Breast epithelium (tissue), 4 donors: Measurements from ENCODE around the gene ASB16. TPM values are rescaled to one million over a fixed set of nuclear protein-coding genes. Genes with fewer than 3 reads are reported as not detected.

Experiments used
- DNase-seq, 2 donors: peaks; one replicate each; pipeline ENCODE4 v3.0.0-alpha.2; 2019; ENCODE audit warnings: low spot score in 2 of 2
- H3K27ac ChIP-seq, 2 donors: fragments of 200-600 bp; sonication (generic) in 1 of 2; one replicate each; pipeline ENCODE4 v1.5.1; 2016 to 2019; ENCODE audit warnings: mild to moderate bottlenecking in 1 of 2
- H3K27me3 ChIP-seq, 2 donors: fragments of 200-600 bp; sonication (generic) in 1 of 2; one replicate each; pipeline versions ENCODE4 v1.5.1 to v1.6.0; 2017 to 2019; ENCODE audit warnings: control low read depth in 1 of 2, mild to moderate bottlenecking in 1 of 2
- H3K36me3 ChIP-seq: fragments of 200-600 bp; one replicate; pipeline ENCODE4 v1.5.1; 2019
- H3K4me1 ChIP-seq, 2 donors: fragments of 200-600 bp; sonication (generic); one replicate each; pipeline ENCODE4 v1.5.1; 2016 to 2019; ENCODE audit warnings: control low read depth in 1 of 2
- H3K4me3 ChIP-seq, 3 donors: fragments of 200-600 bp; sonication (generic); 1 replicate in 2 of 3; 2 replicates in 1 of 3; pipeline ENCODE4 v1.5.1; 2016 to 2019; ENCODE audit warnings: mild to moderate bottlenecking in 3 of 3, moderate library complexity in 2 of 3
- H3K9me3 ChIP-seq, 2 donors: fragments of 200-600 bp; sonication (generic) in 1 of 2; one replicate each; pipeline ENCODE4 v1.5.1; 2016 to 2019; ENCODE audit warnings: control low read depth in 1 of 2
- POLR2A ChIP-seq: fragments of 450-650 bp; IDR thresholded peaks from one replicate; pipeline ENCODE4 v1.6.1; 2016; ENCODE audit warnings: antibody characterized with exemption, mild to moderate bottlenecking, moderate library complexity
- POLR2AphosphoS5 ChIP-seq, 3 donors: sonication (generic); formaldehyde crosslinking; IDR thresholded peaks; one replicate each; pipeline ENCODE4 v1.6.1; 2017; ENCODE audit warnings: antibody characterized with exemption in 3 of 3
- intact Hi-C: fragments of 100-400 bp; cut with DNase I; formaldehyde crosslinking; loops from one replicate; pipeline ENCODE4 v1.15.1; 2023; ENCODE audit warnings: low total_unique reads
- total RNA-seq, 3 donors: library from RNA; depleted of rRNA; stranded (reverse); fragments of >200 nt; gene quantifications; one replicate each; pipeline ENCODE4 v1.1.0, GENCODE V29; 2016
- TF ChIP-seq, protein P1 (sequence below), 3 donors: fragments of 450-650 bp; IDR thresholded peaks; one replicate each; pipeline ENCODE4 v1.5.1; 2016 to 2017; ENCODE audit warnings: antibody characterized with exemption in 3 of 3, mild to moderate bottlenecking in 3 of 3, moderate library complexity in 3 of 3

ASB16 gene
- total RNA-seq, 3 donors from 2014 or later, result 0.29 to 0.33 TPM; not detected in 1

DNA sequence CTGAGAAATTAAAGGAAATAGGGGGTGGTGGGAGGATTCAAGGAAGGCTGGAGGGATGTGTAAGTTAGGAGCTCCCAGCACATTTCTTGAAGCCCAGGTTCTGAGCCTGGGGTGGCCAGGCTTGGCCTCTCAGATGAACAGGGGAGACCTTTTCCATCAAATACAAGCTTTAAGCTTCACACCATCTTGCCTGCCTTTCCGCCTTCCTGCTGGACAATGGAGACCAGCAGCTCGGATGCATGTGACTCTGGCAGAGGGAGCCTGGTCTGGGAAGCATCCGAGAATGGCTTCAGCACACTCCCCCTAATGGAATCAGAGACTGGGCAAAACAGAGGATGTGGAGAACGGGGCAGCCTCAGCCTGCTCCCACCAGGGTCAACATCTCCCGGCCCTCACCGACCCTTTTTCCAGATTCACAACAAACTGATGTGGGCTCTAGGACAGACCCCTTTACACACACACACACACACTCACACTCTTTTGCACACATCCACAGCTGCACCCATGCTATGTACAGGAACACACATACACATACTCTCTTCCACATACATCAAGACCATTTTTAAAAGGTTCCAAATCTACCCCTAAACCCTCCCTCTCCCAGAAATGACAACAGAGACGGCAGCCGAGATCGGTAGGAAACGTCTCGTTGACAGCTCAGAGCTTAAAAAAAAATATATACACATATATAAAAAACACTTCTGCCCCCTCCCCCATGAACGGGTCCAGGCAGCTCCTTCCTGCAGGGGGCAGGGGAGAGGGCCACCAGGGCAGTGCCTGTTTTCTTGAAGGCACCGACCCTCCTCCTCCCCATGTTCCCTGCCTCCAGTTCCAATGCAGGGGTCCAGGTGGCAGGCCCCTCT, 35.7 kb downstream of the ASB16 start:
- Histone ChIP-seq H3K36me3 (peaks cover 9% of the 10 kb centered on the region), H3K4me1 (peaks cover 0 to 3% of the 10 kb centered on the region in 2 donors), H3K27ac (no peak overlapping the region), H3K27me3 (no peaks in the 10 kb centered on the region), H3K9me3 (no peaks in the 10 kb centered on the region), H3K4me3 (no peak overlapping the region)
- intact Hi-C loops, result no loop called here
- no peak for TF ChIP-seq POLR2A
- TF ChIP-seq, protein P1, sequence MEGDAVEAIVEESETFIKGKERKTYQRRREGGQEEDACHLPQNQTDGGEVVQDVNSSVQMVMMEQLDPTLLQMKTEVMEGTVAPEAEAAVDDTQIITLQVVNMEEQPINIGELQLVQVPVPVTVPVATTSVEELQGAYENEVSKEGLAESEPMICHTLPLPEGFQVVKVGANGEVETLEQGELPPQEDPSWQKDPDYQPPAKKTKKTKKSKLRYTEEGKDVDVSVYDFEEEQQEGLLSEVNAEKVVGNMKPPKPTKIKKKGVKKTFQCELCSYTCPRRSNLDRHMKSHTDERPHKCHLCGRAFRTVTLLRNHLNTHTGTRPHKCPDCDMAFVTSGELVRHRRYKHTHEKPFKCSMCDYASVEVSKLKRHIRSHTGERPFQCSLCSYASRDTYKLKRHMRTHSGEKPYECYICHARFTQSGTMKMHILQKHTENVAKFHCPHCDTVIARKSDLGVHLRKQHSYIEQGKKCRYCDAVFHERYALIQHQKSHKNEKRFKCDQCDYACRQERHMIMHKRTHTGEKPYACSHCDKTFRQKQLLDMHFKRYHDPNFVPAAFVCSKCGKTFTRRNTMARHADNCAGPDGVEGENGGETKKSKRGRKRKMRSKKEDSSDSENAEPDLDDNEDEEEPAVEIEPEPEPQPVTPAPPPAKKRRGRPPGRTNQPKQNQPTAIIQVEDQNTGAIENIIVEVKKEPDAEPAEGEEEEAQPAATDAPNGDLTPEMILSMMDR (IDR thresholded peaks at IDR 0.05), result no peak
- TF ChIP-seq POLR2AphosphoS5 (IDR thresholded peaks at IDR 0.05), result no peak
- DNase-seq, result no peak

DNA sequence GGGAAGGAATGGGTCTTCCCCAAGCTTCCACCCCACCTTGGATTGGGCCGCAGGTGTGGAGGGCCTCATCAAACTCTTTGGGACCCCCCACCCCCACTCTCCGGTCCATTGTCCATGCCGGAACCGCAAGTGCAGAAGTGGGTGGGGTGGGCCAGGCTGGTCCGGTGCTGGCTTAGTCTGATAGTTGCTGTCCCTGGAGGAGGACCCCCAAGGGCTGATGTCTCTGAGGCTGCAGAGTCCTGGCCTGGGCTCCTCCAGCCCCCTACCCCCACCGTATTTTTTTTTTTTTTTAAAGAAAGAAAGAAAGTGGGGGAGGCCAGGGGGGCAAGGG, 36.3 kb downstream of the ASB16 start:
- TF ChIP-seq, protein P1 (IDR thresholded peaks at IDR 0.05), result no peak
- TF ChIP-seq POLR2A (no peak), POLR2AphosphoS5 (IDR thresholded peaks at IDR 0.05) (no peak)

DNA sequence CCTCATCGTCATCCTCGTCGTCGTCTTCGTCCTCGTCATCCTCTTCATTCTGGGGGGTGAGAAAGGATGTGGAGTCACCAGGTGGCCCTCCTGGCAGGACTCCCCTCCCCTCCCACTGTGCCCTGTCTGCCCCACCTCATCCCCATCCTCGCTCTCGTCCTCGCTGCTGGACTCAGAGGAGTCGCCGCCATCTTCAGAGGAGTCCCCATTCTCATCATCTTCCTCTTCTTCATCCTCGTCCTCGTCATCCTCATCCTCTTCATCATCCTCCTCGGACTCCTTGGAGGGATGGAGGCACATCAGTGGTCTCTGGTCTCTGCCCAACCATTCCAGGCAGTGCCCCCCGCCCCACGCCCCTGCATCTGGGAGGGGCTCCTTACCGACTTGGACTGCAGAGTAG, 36.8 kb downstream of the ASB16 start:
- no peak overlapping the region for H3K27ac ChIP-seq
- peaks cover 0 to 3% of the 10 kb centered on the region in 2 donors for H3K4me1 ChIP-seq
- DNase-seq, result no peak
- H3K36me3 ChIP-seq, result peaks cover 9% of the 10 kb centered on the region
- TF ChIP-seq, protein P1 (IDR thresholded peaks at IDR 0.05), result no peak
- no peak for TF ChIP-seq POLR2AphosphoS5 (IDR thresholded peaks at IDR 0.05)
- no peak for TF ChIP-seq POLR2A
- H3K4me3 ChIP-seq, result no peak overlapping the region
- H3K27me3 ChIP-seq, result no peaks in the 10 kb centered on the region
- intact Hi-C loops, result no loop called here
- no peaks in the 10 kb centered on the region for H3K9me3 ChIP-seq

More for the DNA sequence above, 36.3 kb downstream of the ASB16 start:
- H3K27ac ChIP-seq, result no peak overlapping the region
- H3K36me3 ChIP-seq, result peaks cover 9% of the 10 kb centered on the region
- DNase-seq, result no peak
- no peaks in the 10 kb centered on the region for H3K27me3 ChIP-seq
- no peak overlapping the region for H3K4me3 ChIP-seq
- H3K9me3 ChIP-seq, result no peaks in the 10 kb centered on the region
- intact Hi-C loops, result no loop called here
- H3K4me1 ChIP-seq, result peaks cover 0 to 3% of the 10 kb centered on the region in 2 donors

DNA sequence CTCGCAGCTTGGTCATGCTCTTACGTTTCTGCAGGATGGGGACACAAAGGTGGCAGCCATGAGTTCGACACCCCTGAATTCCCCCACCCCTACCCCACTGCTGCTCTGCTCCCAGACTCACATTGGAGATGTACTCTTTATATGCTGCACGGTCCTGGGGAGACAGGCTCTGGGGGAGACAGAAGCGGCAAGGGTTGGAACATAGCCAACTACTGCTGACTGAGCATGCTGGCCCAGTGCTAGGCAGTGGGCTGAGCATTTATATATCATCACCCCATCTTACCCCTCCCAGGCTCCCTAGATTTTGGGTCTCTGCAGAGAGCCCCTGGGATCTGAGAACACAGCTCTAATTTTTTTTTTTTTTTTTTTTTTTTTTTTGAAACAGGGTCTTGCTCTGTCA, 37.2 kb downstream of the ASB16 start:
- H3K4me3 ChIP-seq, result no peak overlapping the region
- peaks cover 0 to 3% of the 10 kb centered on the region in 2 donors for H3K4me1 ChIP-seq
- H3K27me3 ChIP-seq, result no peaks in the 10 kb centered on the region
- H3K9me3 ChIP-seq, result no peaks in the 10 kb centered on the region
- H3K36me3 ChIP-seq, result peaks cover 9% of the 10 kb centered on the region
- intact Hi-C loops, result no loop called here
- H3K27ac ChIP-seq, result no peak overlapping the region
- TF ChIP-seq POLR2AphosphoS5 (IDR thresholded peaks at IDR 0.05) (no peak), POLR2A (no peak)
- TF ChIP-seq, protein P1 (IDR thresholded peaks at IDR 0.05), result no peak
- DNase-seq, result no peak

DNA sequence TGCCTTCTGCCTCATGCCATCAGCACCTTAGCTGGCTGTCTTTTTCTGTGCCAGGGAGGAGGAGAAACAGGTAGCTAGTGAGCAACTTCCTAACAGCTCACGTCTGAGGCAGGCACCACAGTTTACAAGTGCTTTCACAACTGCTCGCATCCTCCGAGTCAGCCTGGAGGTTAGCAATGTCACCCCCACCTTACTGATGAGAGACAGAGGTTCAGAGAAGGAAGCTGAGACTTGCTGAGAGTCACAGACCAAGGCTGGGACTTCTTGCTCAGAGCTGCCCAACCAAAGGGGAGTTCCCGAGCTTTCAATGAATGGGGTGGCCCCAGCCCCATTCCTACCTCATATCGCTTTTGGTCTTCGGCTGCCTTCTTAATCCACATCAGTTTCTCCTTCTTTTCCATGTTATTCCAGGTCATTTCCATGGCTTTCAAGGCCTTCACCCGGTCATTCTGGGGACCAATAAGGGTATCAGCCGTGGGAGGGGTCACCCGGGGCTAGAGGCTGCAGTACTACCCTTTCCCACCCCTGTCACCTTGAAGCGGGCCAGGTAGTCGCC, 39.4 kb downstream of the ASB16 start:
- H3K4me3 ChIP-seq, result peak overlapping the region in 1 of 3 donors; percentile 0
- TF ChIP-seq, protein P1 (IDR thresholded peaks at IDR 0.05), result no peak
- TF ChIP-seq POLR2A, result no peak
- no peak for TF ChIP-seq POLR2AphosphoS5 (IDR thresholded peaks at IDR 0.05)
- no peaks in the 10 kb centered on the region for H3K27me3 ChIP-seq
- peaks cover 0 to 3% of the 10 kb centered on the region in 2 donors for H3K4me1 ChIP-seq
- intact Hi-C loops, result loop anchor here (5.0 kb wide), 1 partner anchor 117 kb away; no protein-coding TSS in a partner anchor
- no peaks in the 10 kb centered on the region for H3K9me3 ChIP-seq
- H3K36me3 ChIP-seq, result peaks cover 9% of the 10 kb centered on the region
- peak overlapping the region in 1 of 2 donors; percentile 46 for H3K27ac ChIP-seq
- no peak for DNase-seq
